Activated T-cell treated with anti-CD3 and anti-CD28 coated beads, Interleukin-2, amount 50 U/mL, for 48 hours (primary cell): ENCODE data around the gene TEAD2.
A peak's percentile ranks its signal among the peaks of the same experiment; 100 is the strongest.
"Not testable (repeated sequence)": the region's sequence is repeated elsewhere in the genome, so short reads cannot be mapped to it uniquely, and the experiment has no call there.

Experiments
- DNase-seq, 2 experiments: peaks; one replicate each; pipeline ENCODE4 v3.0.0-alpha.2; 2020

The TEAD2 gene

GRCh38 chr19:49347191-49347590 lies 15.0 kb downstream of the TEAD2 start:
- DNase-seq = no peak

- no peak for DNase-seq
Observed at GRCh38 chr19:49344505-49345423, 17.5 kb downstream of the TEAD2 start.

- no peak for DNase-seq
Observed at GRCh38 chr19:49343123-49343522, 19.1 kb downstream of the TEAD2 start.

GRCh38 chr19:49342291-49342721 lies 19.9 kb downstream of the TEAD2 start:
- no peak for DNase-seq

- no peak for DNase-seq
Observed at GRCh38 chr19:49340865-49341718, 21.1 kb downstream of the TEAD2 start.

- no peak for DNase-seq
Observed at GRCh38 chr19:49340069-49340864, 21.9 kb downstream of the TEAD2 start.

- no peak for DNase-seq
Observed at GRCh38 chr19:49339301-49340068, 22.7 kb downstream of the TEAD2 start.

- DNase-seq = peak; percentile 51
Observed at GRCh38 chr19:49338691-49339300, 23.4 kb downstream of the TEAD2 start.

GRCh38 chr19:49338023-49338677 lies 24.1 kb downstream of the TEAD2 start:
- DNase-seq = peak; percentile 13

- peak in 1 of 2 experiments; percentile 7 for DNase-seq
Observed at GRCh38 chr19:49337267-49338022, 24.8 kb downstream of the TEAD2 start.

- peak; percentile 13 for DNase-seq
Observed at GRCh38 chr19:49336482-49337266, 25.5 kb downstream of the TEAD2 start.

GRCh38 chr19:49335784-49336481 lies 26.3 kb downstream of the TEAD2 start:
- peak; percentile 14 for DNase-seq

- DNase-seq = peak; percentile 71 to 74
Observed at GRCh38 chr19:49335071-49335783, 27.0 kb downstream of the TEAD2 start, which contains the start of gene CD37. TSS of gene CD37 (plus strand) at chr19:49335406. CDS start at chr19:49335541, 135 bp downstream.

- peak; percentile 71 to 77 for DNase-seq
Observed at GRCh38 chr19:49333811-49334288, 28.4 kb downstream of the TEAD2 start.

GRCh38 chr19:49333418-49333805 lies 28.8 kb downstream of the TEAD2 start:
- DNase-seq = no peak

GRCh38 chr19:49332691-49333417 lies 29.4 kb downstream of the TEAD2 start:
- DNase-seq = not testable (repeated sequence)

GRCh38 chr19:49331616-49332055 lies 30.6 kb downstream of the TEAD2 start:
- DNase-seq = peak; percentile 68 to 70
